WERI-Rb-1 (cell line): ENCODE measurements around the gene GSE1.

Source experiments
- DNase-seq: peaks from one replicate; pipeline ENCODE4 v3.0.0-alpha.2; 2020
- H3K27ac ChIP-seq: fragments of 250-450 bp; sonication (Bioruptor Pico); 2 replicates; pipeline ENCODE4 v1.5.1; 2020; ENCODE audit warnings: mild to moderate bottlenecking, moderate library complexity
- H3K27me3 ChIP-seq: fragments of 250-450 bp; sonication (Bioruptor Pico); 2 replicates; pipeline ENCODE4 v1.5.1; 2021; ENCODE audit warnings: mild to moderate bottlenecking, low read depth, moderate library complexity; ENCODE audit not compliant: insufficient read depth, severe bottlenecking
- H3K36me3 ChIP-seq: fragments of 250-450 bp; sonication (Bioruptor Pico); 2 replicates; pipeline ENCODE4 v1.5.1; 2020; ENCODE audit warnings: mild to moderate bottlenecking, moderate library complexity
- H3K4me3 ChIP-seq: 2 replicates; pipeline ENCODE4 v1.5.1; 2011; ENCODE audit warnings: low read depth, mild to moderate bottlenecking, control low read depth, low read length
- H3K9me3 ChIP-seq: fragments of 250-450 bp; sonication (Bioruptor Pico); 2 replicates; pipeline ENCODE4 v1.5.1; 2021; ENCODE audit warnings: mild to moderate bottlenecking, moderate library complexity; ENCODE audit not compliant: severe bottlenecking
- CTCF ChIP-seq: IDR thresholded peaks from 2 replicates; pipeline ENCODE4 v1.5.1; 2011; ENCODE audit warnings: low read depth, mild to moderate bottlenecking, control low read depth, inconsistent platforms, low read length

The GSE1 gene

DNA sequence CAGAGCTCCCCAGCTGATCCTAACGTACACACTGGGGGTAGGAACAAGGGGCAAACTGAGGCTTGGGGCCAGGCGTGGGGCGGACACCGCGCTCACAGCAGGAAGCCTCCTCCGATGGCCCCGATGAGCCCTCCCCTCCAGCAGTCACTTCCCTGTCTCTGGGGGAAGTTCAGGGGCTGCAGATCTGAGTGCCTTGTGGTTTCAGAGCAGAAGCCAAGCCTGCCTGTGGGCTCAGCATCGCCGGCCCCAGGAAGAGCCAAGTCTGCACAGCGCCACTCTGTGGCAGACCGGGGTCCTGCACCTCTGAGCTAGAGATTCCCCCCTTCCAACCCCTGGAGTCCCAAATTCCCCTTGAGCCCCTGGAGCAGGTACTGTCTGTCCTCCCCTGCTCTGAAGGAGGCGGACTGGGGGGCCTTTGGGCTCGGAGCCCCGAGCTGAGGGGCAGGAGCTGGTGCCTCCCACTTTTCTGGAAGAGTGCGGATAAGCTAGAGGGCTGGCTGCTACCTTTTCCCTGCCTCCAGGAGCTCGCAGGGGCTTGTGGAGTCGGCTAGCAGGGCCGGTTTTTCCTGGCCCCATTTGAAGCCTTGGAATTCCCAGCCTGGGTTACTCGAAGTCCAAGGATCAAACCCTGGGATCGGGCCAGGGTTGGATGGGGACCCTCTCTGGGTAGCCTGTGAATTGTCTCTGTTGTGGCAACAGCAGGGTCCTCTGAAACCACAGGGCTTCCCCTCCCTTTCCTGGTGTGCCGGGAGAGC, 2.9 kb downstream of the GSE1 start:
- Histone ChIP-seq H3K27me3 (no peaks in the 10 kb centered on the region), H3K4me3 (peak overlapping the region; percentile 69), H3K9me3 (no peaks in the 10 kb centered on the region), H3K36me3 (peaks cover 48% of the 10 kb centered on the region), H3K27ac (peak overlapping the region; percentile 99)
- peak; percentile 73 for DNase-seq
- TF ChIP-seq CTCF = peak; percentile 83

GRCh38 chr16:85616607-85617321, 3.6 kb downstream of the GSE1 start:
- no peak for DNase-seq
- Histone ChIP-seq H3K4me3 (peak overlapping the region; percentile 69), H3K9me3 (no peaks in the 10 kb centered on the region), H3K27ac (peak overlapping the region; percentile 99), H3K36me3 (peaks cover 49% of the 10 kb centered on the region), H3K27me3 (no peaks in the 10 kb centered on the region)
- TF ChIP-seq CTCF = no peak

- DNase-seq = no peak
- Histone ChIP-seq H3K27ac (peak overlapping the region; percentile 99), H3K27me3 (no peaks in the 10 kb centered on the region), H3K4me3 (no peak overlapping the region; the same call in 1 of the 2 replicates), H3K9me3 (no peaks in the 10 kb centered on the region), H3K36me3 (peaks cover 54% of the 10 kb centered on the region)
- no peak for TF ChIP-seq CTCF
Observed at GRCh38 chr16:85617948-85618347, 4.8 kb downstream of the GSE1 start.

DNA sequence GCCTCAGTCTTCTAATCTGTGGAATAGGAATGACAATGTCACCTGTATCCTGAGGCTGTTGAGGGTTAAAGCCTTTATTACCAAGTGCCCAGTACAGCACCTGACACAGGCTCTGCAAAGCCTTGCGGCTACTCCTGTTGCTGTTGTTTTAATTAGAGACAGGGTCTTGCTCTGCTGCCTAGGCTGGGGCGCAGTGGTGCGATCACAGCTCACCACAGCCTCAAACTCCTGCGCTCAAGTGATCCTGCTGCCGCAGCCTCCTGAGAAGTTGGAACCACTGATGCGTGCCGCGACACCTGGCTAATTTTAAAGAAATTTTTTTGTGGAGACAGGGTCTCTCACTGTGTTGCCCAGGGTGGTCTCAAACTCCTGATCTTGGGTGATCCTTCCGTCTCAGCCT, 5.4 kb downstream of the GSE1 start:
- H3K36me3 ChIP-seq = peaks cover 52% of the 10 kb centered on the region
- peak overlapping the region; percentile 26 for H3K4me3 ChIP-seq
- no peaks in the 10 kb centered on the region for H3K27me3 ChIP-seq
- DNase-seq = no peak
- no peaks in the 10 kb centered on the region for H3K9me3 ChIP-seq
- H3K27ac ChIP-seq = peak overlapping the region; percentile 99
- no peak for TF ChIP-seq CTCF

- H3K9me3 ChIP-seq = no peaks in the 10 kb centered on the region
- DNase-seq = peak; percentile 92
- H3K27ac ChIP-seq = peak overlapping the region; percentile 99
- peak overlapping the region; percentile 33 for H3K4me3 ChIP-seq
- no peak for TF ChIP-seq CTCF
- H3K27me3 ChIP-seq = no peaks in the 10 kb centered on the region
- peaks cover 58% of the 10 kb centered on the region for H3K36me3 ChIP-seq
Observed at GRCh38 chr16:85619101-85619891, 6.2 kb downstream of the GSE1 start.
